ENCODE measurements around the gene ARHGAP33.

Gene ARHGAP33

GRCh38 chr19:35766571-35767104, 8.7 kb upstream of the ARHGAP33 start:
- TF ChIP-seq REST (IDR thresholded peaks at IDR 0.05; ENCODE audit: insufficient read depth in 1 of 2, low read depth in 2 of 2, low read length in 2 of 2) (no peak), POLR2AphosphoS5 (IDR thresholded peaks at IDR 0.05; ENCODE audit: low read depth, low read length) (no peak), TAF1 (IDR thresholded peaks at IDR 0.05; ENCODE audit: borderline replicate concordance, insufficient read depth, low read length) (no peak), FOXP2 (optimal IDR thresholded peaks at IDR 0.05; ENCODE audit: borderline replicate concordance, extremely low read depth, extremely low read length, insufficient read depth) (no peak), SIN3A (IDR thresholded peaks at IDR 0.05; ENCODE audit: borderline replicate concordance, insufficient read depth, low read length) (no peak)

GRCh38 chr19:35767288-35768081, 7.9 kb upstream of the ARHGAP33 start:
- TF ChIP-seq SIN3A (IDR thresholded peaks at IDR 0.05; ENCODE audit: borderline replicate concordance, insufficient read depth, low read length), result no peak
- TF ChIP-seq POLR2AphosphoS5 (IDR thresholded peaks at IDR 0.05; ENCODE audit: low read depth, low read length), result no peak
- no peak for TF ChIP-seq FOXP2 (optimal IDR thresholded peaks at IDR 0.05; ENCODE audit: borderline replicate concordance, extremely low read depth, extremely low read length, insufficient read depth)
- TF ChIP-seq REST (IDR thresholded peaks at IDR 0.05; ENCODE audit: insufficient read depth in 1 of 2, low read depth in 2 of 2, low read length in 2 of 2), result no peak
- TF ChIP-seq TAF1 (IDR thresholded peaks at IDR 0.05; ENCODE audit: borderline replicate concordance, insufficient read depth, low read length), result no peak

- TF ChIP-seq TAF1 (IDR thresholded peaks at IDR 0.05; ENCODE audit: borderline replicate concordance, insufficient read depth, low read length) (no peak), SIN3A (IDR thresholded peaks at IDR 0.05; ENCODE audit: borderline replicate concordance, insufficient read depth, low read length) (no peak), FOXP2 (optimal IDR thresholded peaks at IDR 0.05; ENCODE audit: borderline replicate concordance, extremely low read depth, extremely low read length, insufficient read depth) (no peak), REST (IDR thresholded peaks at IDR 0.05; ENCODE audit: insufficient read depth in 1 of 2, low read depth in 2 of 2, low read length in 2 of 2) (no peak), POLR2AphosphoS5 (IDR thresholded peaks at IDR 0.05; ENCODE audit: low read depth, low read length) (no peak)
These were observed 7.3 kb upstream of the ARHGAP33 start for GRCh38 chr19:35768082-35768421.

GRCh38 chr19:35773020-35773806, 2.2 kb upstream of the ARHGAP33 start:
- TF ChIP-seq TAF1 (IDR thresholded peaks at IDR 0.05; ENCODE audit: borderline replicate concordance, insufficient read depth, low read length) (no peak), POLR2AphosphoS5 (IDR thresholded peaks at IDR 0.05; ENCODE audit: low read depth, low read length) (no peak)

GRCh38 chr19:35774274-35775045, 904 bp upstream of the ARHGAP33 start:
- TF ChIP-seq FOXP2 (optimal IDR thresholded peaks at IDR 0.05; ENCODE audit: borderline replicate concordance, extremely low read depth, extremely low read length, insufficient read depth) (no peak), POLR2AphosphoS5 (IDR thresholded peaks at IDR 0.05; ENCODE audit: low read depth, low read length) (no peak), SIN3A (IDR thresholded peaks at IDR 0.05; ENCODE audit: borderline replicate concordance, insufficient read depth, low read length) (no peak), REST (IDR thresholded peaks at IDR 0.05; ENCODE audit: insufficient read depth in 1 of 2, low read depth in 2 of 2, low read length in 2 of 2) (no peak), TAF1 (IDR thresholded peaks at IDR 0.05; ENCODE audit: borderline replicate concordance, insufficient read depth, low read length) (no peak)

All from PFSK-1 (cell line).